H9 (cell line): ENCODE data around the gene CCDC192. TPM values are rescaled to one million over a fixed set of nuclear protein-coding genes. Genes with fewer than 3 reads are reported as not detected.

Experiments used
- DNase-seq: peaks from one replicate; pipeline ENCODE4 v3.0.0-alpha.2; 2017
- H2AFZ ChIP-seq: one replicate; pipeline ENCODE4 v1.6.1; 2013; ENCODE audit warnings: mild to moderate bottlenecking, low read length, control low read depth, moderate library complexity
- H2AK5ac ChIP-seq: 2 replicates; pipeline ENCODE4 v1.6.1; 2013; ENCODE audit warnings: low read length, control low read depth, mixed read lengths; ENCODE audit not compliant: insufficient read length
- H2BK120ac ChIP-seq: one replicate; pipeline ENCODE4 v1.6.1; 2013; ENCODE audit warnings: low read depth, mild to moderate bottlenecking, low read length, control low read depth, inconsistent platforms; ENCODE audit not compliant: poor library complexity, severe bottlenecking
- H2BK12ac ChIP-seq: 2 replicates; pipeline ENCODE4 v1.6.1; 2013; ENCODE audit warnings: low read length, control low read depth, mixed read lengths, low read depth; ENCODE audit not compliant: insufficient read length
- H2BK15ac ChIP-seq: 2 replicates; pipeline ENCODE4 v1.6.1; 2013; ENCODE audit warnings: low read depth, low read length, control low read depth
- H2BK20ac ChIP-seq: one replicate; pipeline ENCODE4 v1.6.1; 2013; ENCODE audit warnings: low read depth, mild to moderate bottlenecking, low read length, control low read depth, inconsistent platforms; ENCODE audit not compliant: poor library complexity, severe bottlenecking
- H2BK5ac ChIP-seq: 2 replicates; pipeline ENCODE4 v1.6.1; 2013; ENCODE audit warnings: low read length, control low read depth, mixed read lengths; ENCODE audit not compliant: insufficient read length
- H3K14ac ChIP-seq: 2 replicates; pipeline ENCODE4 v1.6.1; 2013; ENCODE audit warnings: low read length, control low read depth; ENCODE audit not compliant: insufficient read depth
- H3K18ac ChIP-seq: 2 replicates; pipeline ENCODE4 v1.6.1; 2013; ENCODE audit warnings: low read depth, mild to moderate bottlenecking, mixed read lengths, low read length, control low read depth; ENCODE audit not compliant: insufficient read length
- H3K23ac ChIP-seq: 2 replicates; pipeline ENCODE4 v1.6.1; 2013; ENCODE audit warnings: low read length, control low read depth, mixed read lengths, low read depth; ENCODE audit not compliant: insufficient read length
- H3K23me2 ChIP-seq: 2 replicates; pipeline ENCODE4 v1.6.1; 2013; ENCODE audit warnings: low read depth, mild to moderate bottlenecking, mixed read lengths, low read length, control low read depth; ENCODE audit not compliant: insufficient read length, poor library complexity, severe bottlenecking
- H3K27ac ChIP-seq: 2 replicates; pipeline ENCODE4 v1.5.1; 2013; ENCODE audit warnings: low read length, control low read depth, mixed read lengths, low read depth; ENCODE audit not compliant: insufficient read length
- H3K27me3 ChIP-seq: 2 replicates; pipeline ENCODE4 v1.6.1; 2013; ENCODE audit warnings: low read length, control low read depth, inconsistent platforms; ENCODE audit not compliant: insufficient read depth
- H3K4ac ChIP-seq: 2 replicates; pipeline ENCODE4 v1.6.1; 2013; ENCODE audit warnings: low read depth, mild to moderate bottlenecking, control low read depth, inconsistent platforms, low read length, moderate library complexity
- H3K4me1 ChIP-seq: 2 replicates; pipeline ENCODE4 v1.6.1; 2013; ENCODE audit warnings: low read length, control low read depth, inconsistent platforms; ENCODE audit not compliant: insufficient read depth
- H3K4me2 ChIP-seq: 2 replicates; pipeline ENCODE4 v1.6.1; 2013; ENCODE audit warnings: low read length, control low read depth, mixed read lengths; ENCODE audit not compliant: insufficient read length, insufficient read depth
- H3K56ac ChIP-seq: 2 replicates; pipeline ENCODE4 v1.6.1; 2013; ENCODE audit warnings: low read depth, mild to moderate bottlenecking, mixed read lengths, low read length, control low read depth; ENCODE audit not compliant: insufficient read length
- H3K79me1 ChIP-seq: 2 replicates; pipeline ENCODE4 v1.6.1; 2013; ENCODE audit warnings: low read depth, mild to moderate bottlenecking, moderate library complexity, low read length, control low read depth, inconsistent platforms; ENCODE audit not compliant: insufficient read depth, poor library complexity, severe bottlenecking
- H3K79me2 ChIP-seq: 2 replicates; pipeline ENCODE4 v1.6.1; 2013; ENCODE audit warnings: low read length, control low read depth, inconsistent platforms; ENCODE audit not compliant: insufficient read depth
- H3K9ac ChIP-seq: 2 replicates; pipeline ENCODE4 v1.6.1; 2013; ENCODE audit warnings: low read length, control low read depth, mixed read lengths; ENCODE audit not compliant: insufficient read length; ENCODE audit errors: extremely low read depth
- H3K9me3 ChIP-seq: one replicate; pipeline ENCODE4 v1.6.1; 2013; ENCODE audit warnings: low read depth, low read length, inconsistent platforms; ENCODE audit not compliant: control insufficient read depth
- H3T11ph ChIP-seq: one replicate; pipeline ENCODE4 v1.6.1; 2013; ENCODE audit warnings: mild to moderate bottlenecking, low read length, control low read depth, inconsistent platforms
- H4K20me1 ChIP-seq: one replicate; pipeline ENCODE4 v1.6.1; 2013; ENCODE audit not compliant: control insufficient read depth, insufficient read length, insufficient read depth
- H4K5ac ChIP-seq: 2 replicates; pipeline ENCODE4 v1.6.1; 2013; ENCODE audit warnings: low read depth, mild to moderate bottlenecking, mixed read lengths, low read length, control low read depth; ENCODE audit not compliant: insufficient read length
- H4K8ac ChIP-seq: replicated peaks from 2 replicates; pipeline ENCODE4 v1.6.1; 2013; ENCODE audit warnings: low read length, control low read depth, mixed read lengths, low read depth; ENCODE audit not compliant: insufficient read length
- H4K91ac ChIP-seq: 2 replicates; pipeline ENCODE4 v1.6.1; 2013; ENCODE audit warnings: low read depth, mild to moderate bottlenecking, moderate library complexity, mixed read lengths, low read length, control low read depth; ENCODE audit not compliant: insufficient read length
- H3K27ac Mint-ChIP-seq, 3 experiments: 2 replicates in 2 of 3; 3 replicates in 1 of 3; pipeline ENCODE4 v1.8.0; 2020 to 2021; ENCODE audit warnings: mixed read lengths in 3 of 3, mild to moderate bottlenecking in 1 of 3, moderate library complexity in 1 of 3
- H3K27me3 Mint-ChIP-seq: 2 replicates; pipeline ENCODE4 v1.8.0; 2021; ENCODE audit warnings: low read depth, mild to moderate bottlenecking, moderate library complexity, mixed read lengths
- H3K36me3 Mint-ChIP-seq, 3 experiments: 2 replicates in 2 of 3; 3 replicates in 1 of 3; pipeline ENCODE4 v1.8.0; 2020 to 2021; ENCODE audit warnings: low read depth in 3 of 3, mixed read lengths in 3 of 3; ENCODE audit not compliant: insufficient read depth in 1 of 3
- H3K4me1 Mint-ChIP-seq, 2 experiments: 2 replicates each; pipeline ENCODE4 v1.8.0; 2020; ENCODE audit warnings: mixed read lengths in 2 of 2
- H3K4me3 Mint-ChIP-seq, 2 experiments: 2 replicates in 1 of 2; 3 replicates in 1 of 2; pipeline ENCODE4 v1.8.0; 2020 to 2021; ENCODE audit warnings: mild to moderate bottlenecking in 2 of 2, mixed read lengths in 2 of 2, moderate library complexity in 1 of 2
- H3K9me3 Mint-ChIP-seq, 2 experiments: 2 replicates in 1 of 2; 3 replicates in 1 of 2; pipeline ENCODE4 v1.8.0; 2020; ENCODE audit warnings: mild to moderate bottlenecking in 2 of 2, mixed read lengths in 2 of 2, moderate library complexity in 1 of 2
- WGBS: extraction: QIAGEN DNeasy Blood & Tissue Kit; methylation state at CpG from one replicate; pipeline ENCODE4 v1.1.7; 2013; ENCODE audit warnings: missing lambda C conversion rate, low lambda C conversion rate, mixed read lengths; ENCODE audit not compliant: insufficient read length; ENCODE audit errors: extremely low coverage; 5-methylcytosine and 5-hydroxymethylcytosine counted together
- total RNA-seq: library from RNA; stranded (reverse); gene quantifications from 2 replicates; pipeline ENCODE4 v1.2.1, GENCODE V29; 2021
- TF ChIP-seq, protein P1 (sequence below): fragments of 200-600 bp; sonication (generic); conservative IDR thresholded peaks from 3 replicates; pipeline ENCODE4 v1.8.0; 2021; ENCODE audit warnings: antibody characterized with exemption, mild to moderate bottlenecking

Gene CCDC192
- total RNA-seq, 1 experiment from 2014 or later: not detected

DNA sequence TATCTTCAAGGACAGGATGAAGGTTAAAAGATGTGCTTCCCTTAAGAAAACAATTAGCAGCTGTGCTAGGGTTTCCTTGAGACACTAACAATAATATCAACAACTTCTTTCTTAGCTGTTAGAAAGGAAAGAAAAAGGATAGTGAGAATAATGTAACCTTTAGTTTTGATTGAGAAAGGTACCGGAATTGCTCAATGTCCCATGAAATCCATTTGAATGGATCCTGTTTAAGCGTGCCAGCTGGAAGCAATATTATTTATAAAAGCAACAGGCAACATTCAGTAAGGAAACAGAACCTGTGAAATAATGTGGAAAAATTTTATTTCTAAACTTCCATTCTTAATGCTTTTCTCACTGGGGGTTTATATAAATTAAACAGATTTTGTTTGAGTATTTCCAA lies 120.9 kb downstream of the CCDC192 start:
- Histone ChIP-seq H3K4me1 (no peaks in the 10 kb centered on the region), H2BK120ac (no peak overlapping the region), H2AK5ac (no peak overlapping the region), H3K18ac (no peak overlapping the region), H3K23ac (no peak overlapping the region), H4K8ac (no peak overlapping the region), H3K56ac (no peak overlapping the region), H3K27ac (no peak overlapping the region), H2BK20ac (no peak overlapping the region), H2BK12ac (no peak overlapping the region), H4K91ac (no peak overlapping the region), H4K20me1 (no peaks in the 10 kb centered on the region), H3K4me2 (no peak overlapping the region), H2BK5ac (no peak overlapping the region), H3K79me2 (no peaks in the 10 kb centered on the region), H3K23me2 (no peaks in the 10 kb centered on the region), H3K79me1 (no peaks in the 10 kb centered on the region), H3T11ph (no peak overlapping the region), H4K5ac (no peak overlapping the region), H3K4ac (no peak overlapping the region), H3K27me3 (no peaks in the 10 kb centered on the region), H3K9ac (no peak overlapping the region), H3K14ac (no peak overlapping the region), H2AFZ (no peak overlapping the region), H3K9me3 (no peaks in the 10 kb centered on the region), H2BK15ac (no peak overlapping the region)
- no peaks in the 10 kb centered on the region for H3K27me3 Mint-ChIP-seq
- DNase-seq: no peak
- H3K4me1 Mint-ChIP-seq: peaks cover 2% of the 10 kb centered on the region in 2 experiments; a peak in 3 of 4 replicates
- no peaks in the 10 kb centered on the region; a peak in 1 of 5 replicates for H3K9me3 Mint-ChIP-seq
- WGBS: no CpG with 5 or more reads among the region's 2 CpGs
- no peak overlapping the region for H3K4me3 Mint-ChIP-seq
- H3K36me3 Mint-ChIP-seq: no peaks in the 10 kb centered on the region
- TF ChIP-seq, protein P1, sequence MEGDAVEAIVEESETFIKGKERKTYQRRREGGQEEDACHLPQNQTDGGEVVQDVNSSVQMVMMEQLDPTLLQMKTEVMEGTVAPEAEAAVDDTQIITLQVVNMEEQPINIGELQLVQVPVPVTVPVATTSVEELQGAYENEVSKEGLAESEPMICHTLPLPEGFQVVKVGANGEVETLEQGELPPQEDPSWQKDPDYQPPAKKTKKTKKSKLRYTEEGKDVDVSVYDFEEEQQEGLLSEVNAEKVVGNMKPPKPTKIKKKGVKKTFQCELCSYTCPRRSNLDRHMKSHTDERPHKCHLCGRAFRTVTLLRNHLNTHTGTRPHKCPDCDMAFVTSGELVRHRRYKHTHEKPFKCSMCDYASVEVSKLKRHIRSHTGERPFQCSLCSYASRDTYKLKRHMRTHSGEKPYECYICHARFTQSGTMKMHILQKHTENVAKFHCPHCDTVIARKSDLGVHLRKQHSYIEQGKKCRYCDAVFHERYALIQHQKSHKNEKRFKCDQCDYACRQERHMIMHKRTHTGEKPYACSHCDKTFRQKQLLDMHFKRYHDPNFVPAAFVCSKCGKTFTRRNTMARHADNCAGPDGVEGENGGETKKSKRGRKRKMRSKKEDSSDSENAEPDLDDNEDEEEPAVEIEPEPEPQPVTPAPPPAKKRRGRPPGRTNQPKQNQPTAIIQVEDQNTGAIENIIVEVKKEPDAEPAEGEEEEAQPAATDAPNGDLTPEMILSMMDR: no peak
- H3K27ac Mint-ChIP-seq: no peak overlapping the region
